ENCODE measurements around the gene PLCG2.
A peak's percentile ranks its signal among the peaks of the same experiment; 100 is the strongest.
"Not testable (repeated sequence)": the region's sequence is repeated elsewhere in the genome, so short reads cannot be mapped to it uniquely, and the experiment has no call there.

Gene PLCG2

DNA sequence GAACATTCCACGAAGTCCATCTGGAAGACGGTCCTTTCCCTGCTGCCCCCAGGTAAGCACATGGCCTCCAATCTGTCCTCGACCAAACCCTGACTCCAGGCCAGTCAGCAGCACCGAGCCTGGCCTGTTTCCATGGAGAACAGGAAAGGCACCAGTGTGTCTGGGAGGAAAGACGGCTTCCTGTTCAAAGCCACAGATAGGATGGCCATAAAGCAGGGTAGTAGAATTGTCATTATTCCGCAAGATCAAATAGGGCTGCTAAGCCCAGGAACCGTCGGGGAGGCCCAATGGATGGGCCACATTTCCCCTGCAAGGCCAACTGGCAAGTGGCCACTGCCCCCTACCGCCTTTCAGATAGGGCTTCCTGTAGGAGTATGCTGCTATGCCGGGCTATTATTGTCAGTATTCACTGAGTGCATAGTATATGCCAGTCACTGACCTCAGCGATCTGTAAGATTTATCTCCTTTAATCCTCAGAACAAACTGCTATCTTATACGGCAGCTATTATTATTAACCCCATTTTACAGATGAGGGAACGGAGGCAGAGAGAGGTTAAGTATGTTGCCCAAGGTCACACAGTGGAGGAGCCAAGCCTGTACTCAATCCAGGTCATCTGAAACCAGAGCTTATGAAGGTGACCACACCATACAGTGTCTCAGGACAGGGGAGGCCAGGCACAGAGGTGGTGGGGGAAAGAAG is 23.0 kb upstream of the PLCG2 start:
- Histone ChIP-seq H3K4me1 (ENCODE audit: control insufficient read depth in 2 of 2, insufficient read depth in 1 of 2, low read depth in 1 of 2, low read length in 2 of 2) (peaks cover 0 to 3% of the 10 kb centered on the region in 2 donors), H2BK5ac (ENCODE audit: low read length) (no peak overlapping the region), H3K9ac (ENCODE audit: low read depth, low read length, poor library complexity) (no peak overlapping the region), H3K79me1 (ENCODE audit: low read depth, low read length) (no peaks in the 10 kb centered on the region), H4K8ac (ENCODE audit: low read depth, low read length) (no peak overlapping the region), H3K36me3 (replicated peaks in 1 of 2; ENCODE audit: control insufficient read depth in 2 of 2, insufficient read depth in 2 of 2, low read length in 2 of 2) (no peaks in the 10 kb centered on the region), H3K23ac (ENCODE audit: low read depth, low read length, poor library complexity) (no peak overlapping the region), H3K18ac (ENCODE audit: low read length) (peak overlapping the region; percentile 74), H2BK15ac (ENCODE audit: low read length) (no peak overlapping the region), H3K27me3 (ENCODE audit: control insufficient read depth in 3 of 3, insufficient read depth in 3 of 3, low read depth in 1 of 3, low read length in 3 of 3) (no peaks in the 10 kb centered on the region), H3K4me3 (ENCODE audit: low read length in 2 of 2) (no peak overlapping the region), H3K14ac (ENCODE audit: low read length) (no peak overlapping the region), H3K4me2 (ENCODE audit: insufficient read depth, low read length, poor library complexity, severe bottlenecking) (no peak overlapping the region), H3K27ac (replicated peaks; ENCODE audit: low read length) (no peak overlapping the region), H3K9me3 (replicated peaks in 1 of 2; ENCODE audit: control insufficient read depth in 2 of 2, insufficient read depth in 1 of 2, low read depth in 1 of 2, low read length in 2 of 2) (no peaks in the 10 kb centered on the region), H2BK12ac (ENCODE audit: low read length) (peak overlapping the region; percentile 76), H3K4ac (ENCODE audit: low read length) (no peak overlapping the region), H2BK120ac (ENCODE audit: low read depth, low read length) (peak overlapping the region; percentile 58), H4K91ac (ENCODE audit: low read depth, low read length, poor library complexity) (no peak overlapping the region), H2AFZ (ENCODE audit: low read length) (no peak overlapping the region), H2AK5ac (ENCODE audit: low read depth, low read length) (no peak overlapping the region)
- WGBS, 2 donors (ENCODE audit: extremely low coverage in 2 of 2, insufficient read length in 2 of 2, insufficient replicate concordance in 1 of 2): no CpG with 5 or more reads among the region's 13 CpGs
- no peak for DNase-seq (ENCODE audit: low spot score)

DNA sequence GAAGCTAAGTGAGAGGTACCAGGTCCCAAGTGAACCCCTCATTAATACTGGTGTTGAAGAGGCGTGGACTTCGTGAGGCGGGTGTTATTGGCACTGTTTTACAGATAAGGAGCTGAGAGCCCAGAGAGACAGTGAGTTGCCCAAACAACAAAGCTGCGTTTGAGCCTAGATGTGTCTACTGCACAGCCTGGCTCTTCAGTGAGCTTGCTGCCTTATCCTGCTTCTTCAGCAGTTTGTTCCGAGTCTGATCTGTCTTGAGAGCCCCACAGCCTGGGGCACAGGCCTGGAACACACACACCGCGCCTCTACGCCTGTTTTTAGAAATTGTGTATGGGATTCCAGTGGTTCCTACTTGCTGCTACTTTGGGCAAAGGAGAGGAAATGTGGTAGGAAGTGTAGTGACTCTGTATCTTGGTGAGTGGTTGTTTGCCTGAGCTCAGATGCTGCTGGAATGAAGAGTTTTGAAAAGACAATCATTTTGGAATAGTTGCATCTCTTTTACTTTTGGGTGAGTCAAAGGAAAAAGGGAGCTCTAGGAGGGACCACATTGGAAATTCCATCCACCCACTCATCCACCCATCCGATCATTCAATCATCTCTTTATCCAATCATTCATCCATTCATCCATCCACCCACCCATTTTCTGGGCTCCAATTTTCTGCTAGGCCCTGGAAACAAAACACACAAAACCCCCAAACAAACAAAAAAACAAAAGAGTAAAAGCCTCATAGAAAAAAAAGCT is 22.3 kb upstream of the PLCG2 start:
- Histone ChIP-seq H3K18ac (ENCODE audit: low read length) (peak overlapping the region; percentile 15), H2AFZ (ENCODE audit: low read length) (no peak overlapping the region), H3K14ac (ENCODE audit: low read length) (no peak overlapping the region), H2BK120ac (ENCODE audit: low read depth, low read length) (no peak overlapping the region), H3K9ac (ENCODE audit: low read depth, low read length, poor library complexity) (no peak overlapping the region), H2BK5ac (ENCODE audit: low read length) (no peak overlapping the region), H3K4me1 (ENCODE audit: control insufficient read depth in 2 of 2, insufficient read depth in 1 of 2, low read depth in 1 of 2, low read length in 2 of 2) (peaks cover 0 to 3% of the 10 kb centered on the region in 2 donors), H3K27ac (replicated peaks; ENCODE audit: low read length) (no peak overlapping the region), H3K4me2 (ENCODE audit: insufficient read depth, low read length, poor library complexity, severe bottlenecking) (no peak overlapping the region), H3K23ac (ENCODE audit: low read depth, low read length, poor library complexity) (no peak overlapping the region), H4K91ac (ENCODE audit: low read depth, low read length, poor library complexity) (no peak overlapping the region), H3K9me3 (replicated peaks in 1 of 2; ENCODE audit: control insufficient read depth in 2 of 2, insufficient read depth in 1 of 2, low read depth in 1 of 2, low read length in 2 of 2) (no peaks in the 10 kb centered on the region), H2BK12ac (ENCODE audit: low read length) (no peak overlapping the region), H2BK15ac (ENCODE audit: low read length) (no peak overlapping the region), H3K4me3 (ENCODE audit: low read length in 2 of 2) (no peak overlapping the region), H3K4ac (ENCODE audit: low read length) (no peak overlapping the region), H3K79me1 (ENCODE audit: low read depth, low read length) (no peaks in the 10 kb centered on the region), H2AK5ac (ENCODE audit: low read depth, low read length) (no peak overlapping the region), H4K8ac (ENCODE audit: low read depth, low read length) (no peak overlapping the region), H3K36me3 (replicated peaks in 1 of 2; ENCODE audit: control insufficient read depth in 2 of 2, insufficient read depth in 2 of 2, low read length in 2 of 2) (no peaks in the 10 kb centered on the region), H3K27me3 (ENCODE audit: control insufficient read depth in 3 of 3, insufficient read depth in 3 of 3, low read depth in 1 of 3, low read length in 3 of 3) (no peaks in the 10 kb centered on the region)
- 100% methylated on average over 1 of the region's 9 CpGs; no CpG with 5 or more reads in 1 of the 2 donors for WGBS, 2 donors (ENCODE audit: extremely low coverage in 2 of 2, insufficient read length in 2 of 2, insufficient replicate concordance in 1 of 2)
- DNase-seq (ENCODE audit: low spot score): no peak

DNA sequence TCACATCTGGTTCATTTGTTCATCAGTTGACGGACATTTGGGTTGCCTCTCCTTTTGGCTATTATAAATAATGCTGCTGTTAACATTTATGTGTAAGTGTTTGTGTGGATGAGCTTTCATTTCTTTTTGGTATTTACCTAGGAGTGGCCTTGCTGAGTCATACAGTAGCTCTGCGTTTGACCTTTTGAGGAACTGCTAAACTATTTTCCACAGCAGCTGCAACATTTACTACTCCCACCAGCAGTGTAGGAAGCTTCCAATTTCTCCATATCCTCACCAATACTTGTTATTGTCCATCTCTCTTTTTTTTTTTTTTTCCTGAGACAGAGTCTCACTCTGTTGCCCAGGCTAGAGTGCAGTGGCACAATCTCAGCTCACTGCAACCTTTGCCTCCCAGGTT is 20.7 kb upstream of the PLCG2 start:
- H3K4ac ChIP-seq (ENCODE audit: low read length): no peak overlapping the region
- no peak overlapping the region for H2BK5ac ChIP-seq (ENCODE audit: low read length)
- H3K23ac ChIP-seq (ENCODE audit: low read depth, low read length, poor library complexity): no peak overlapping the region

DNA sequence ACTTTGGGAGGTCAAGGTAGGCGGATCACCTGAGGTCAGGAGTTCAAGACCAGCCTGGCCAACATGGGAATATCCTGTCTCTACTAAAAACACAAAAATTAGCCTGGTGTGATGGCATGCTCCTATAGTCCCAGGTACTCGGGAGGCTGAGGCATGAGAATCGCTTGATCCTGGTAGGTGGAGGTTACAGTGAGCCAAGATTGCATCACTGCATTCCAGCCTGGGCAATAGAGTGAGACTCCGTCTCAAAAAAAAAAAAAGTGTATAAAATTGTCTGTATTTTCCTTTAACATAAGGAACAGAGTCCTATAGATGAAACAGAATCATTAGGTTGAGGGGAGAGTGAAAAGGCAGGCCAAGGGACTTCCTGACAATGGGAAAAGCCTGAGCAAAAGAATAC is 16.8 kb upstream of the PLCG2 start:
- not testable (repeated sequence) for H3K27ac ChIP-seq (replicated peaks; ENCODE audit: low read length); H3K4me1 ChIP-seq (ENCODE audit: control insufficient read depth in 2 of 2, insufficient read depth in 1 of 2, low read depth in 1 of 2, low read length in 2 of 2); H3K4ac ChIP-seq (ENCODE audit: low read length); H3K79me1 ChIP-seq (ENCODE audit: low read depth, low read length); H3K36me3 ChIP-seq (replicated peaks in 1 of 2; ENCODE audit: control insufficient read depth in 2 of 2, insufficient read depth in 2 of 2, low read length in 2 of 2); H3K4me2 ChIP-seq (ENCODE audit: insufficient read depth, low read length, poor library complexity, severe bottlenecking); H2BK120ac ChIP-seq (ENCODE audit: low read depth, low read length); H2BK15ac ChIP-seq (ENCODE audit: low read length); H2BK12ac ChIP-seq (ENCODE audit: low read length); H2AK5ac ChIP-seq (ENCODE audit: low read depth, low read length); H3K27me3 ChIP-seq (ENCODE audit: control insufficient read depth in 3 of 3, insufficient read depth in 3 of 3, low read depth in 1 of 3, low read length in 3 of 3); H3K18ac ChIP-seq (ENCODE audit: low read length); H3K9ac ChIP-seq (ENCODE audit: low read depth, low read length, poor library complexity); H2BK5ac ChIP-seq (ENCODE audit: low read length); H3K23ac ChIP-seq (ENCODE audit: low read depth, low read length, poor library complexity); DNase-seq (ENCODE audit: low spot score); H4K91ac ChIP-seq (ENCODE audit: low read depth, low read length, poor library complexity); H4K8ac ChIP-seq (ENCODE audit: low read depth, low read length); H2AFZ ChIP-seq (ENCODE audit: low read length); H3K9me3 ChIP-seq (replicated peaks in 1 of 2; ENCODE audit: control insufficient read depth in 2 of 2, insufficient read depth in 1 of 2, low read depth in 1 of 2, low read length in 2 of 2); H3K4me3 ChIP-seq (ENCODE audit: low read length in 2 of 2); H3K14ac ChIP-seq (ENCODE audit: low read length)
- no CpG with 5 or more reads among the region's 4 CpGs for WGBS, 2 donors (ENCODE audit: extremely low coverage in 2 of 2, insufficient read length in 2 of 2, insufficient replicate concordance in 1 of 2)

More for the DNA sequence above, 20.7 kb upstream of the PLCG2 start:
- no peak overlapping the region for H3K9ac ChIP-seq (ENCODE audit: low read depth, low read length, poor library complexity)
- peaks cover 0 to 3% (median 0%) of the 10 kb centered on the region in 3 experiments for H3K27me3 ChIP-seq (ENCODE audit: control insufficient read depth in 3 of 3, insufficient read depth in 3 of 3, low read depth in 1 of 3, low read length in 3 of 3)
- H3K4me3 ChIP-seq (ENCODE audit: low read length in 2 of 2): no peak overlapping the region
- no peaks in the 10 kb centered on the region for H3K36me3 ChIP-seq (replicated peaks in 1 of 2; ENCODE audit: control insufficient read depth in 2 of 2, insufficient read depth in 2 of 2, low read length in 2 of 2)
- no peak for DNase-seq (ENCODE audit: low spot score)
- H4K8ac ChIP-seq (ENCODE audit: low read depth, low read length): no peak overlapping the region
- H3K9me3 ChIP-seq (replicated peaks in 1 of 2; ENCODE audit: control insufficient read depth in 2 of 2, insufficient read depth in 1 of 2, low read depth in 1 of 2, low read length in 2 of 2): no peaks in the 10 kb centered on the region
- H2AK5ac ChIP-seq (ENCODE audit: low read depth, low read length): no peak overlapping the region
- H3K79me1 ChIP-seq (ENCODE audit: low read depth, low read length): no peaks in the 10 kb centered on the region
- H2BK120ac ChIP-seq (ENCODE audit: low read depth, low read length): no peak overlapping the region
- WGBS, 2 donors (ENCODE audit: extremely low coverage in 2 of 2, insufficient read length in 2 of 2, insufficient replicate concordance in 1 of 2): no CpG with 5 or more reads among the region's 2 CpGs
- H2AFZ ChIP-seq (ENCODE audit: low read length): no peak overlapping the region
- no peak overlapping the region for H2BK15ac ChIP-seq (ENCODE audit: low read length)
- no peak overlapping the region for H3K14ac ChIP-seq (ENCODE audit: low read length)
- H4K91ac ChIP-seq (ENCODE audit: low read depth, low read length, poor library complexity): no peak overlapping the region
- no peak overlapping the region for H3K27ac ChIP-seq (replicated peaks; ENCODE audit: low read length)
- H2BK12ac ChIP-seq (ENCODE audit: low read length): no peak overlapping the region
- H3K4me1 ChIP-seq (ENCODE audit: control insufficient read depth in 2 of 2, insufficient read depth in 1 of 2, low read depth in 1 of 2, low read length in 2 of 2): peaks cover 0 to 3% of the 10 kb centered on the region in 2 donors
- H3K18ac ChIP-seq (ENCODE audit: low read length): no peak overlapping the region
- no peak overlapping the region for H3K4me2 ChIP-seq (ENCODE audit: insufficient read depth, low read length, poor library complexity, severe bottlenecking)

Measured in neuronal stem cell (in vitro differentiated cells).